Astrocyte of the cerebellum (primary cell): ENCODE results near the gene PIK3R6.
"Not testable (repeated sequence)": the region's sequence is repeated elsewhere in the genome, so short reads cannot be mapped to it uniquely, and the experiment has no call there.

Experiments used
- DNase-seq: peaks from one replicate; pipeline ENCODE4 v3.0.0-alpha.2; 2011; ENCODE audit warnings: low read depth
- H3K4me3 ChIP-seq: 2 replicates; pipeline ENCODE4 v1.5.1; 2011; ENCODE audit warnings: mild to moderate bottlenecking, low read depth, low read length, moderate library complexity
- CTCF ChIP-seq: IDR thresholded peaks from 2 replicates; pipeline ENCODE4 v1.5.1; 2012; ENCODE audit warnings: low read length, low read depth, moderate library complexity, mild to moderate bottlenecking; ENCODE audit errors: missing control alignments
- in situ Hi-C: cut with HindIII; loops from 2 replicates; pipeline ENCODE4 v1.10.0; 2017; ENCODE audit warnings: low sequenced_read_pairs

PIK3R6 gene

GRCh38 chr17:8861495-8862181 lies 5.8 kb downstream of the PIK3R6 start:
- no peak overlapping the region for H3K4me3 ChIP-seq
- in situ Hi-C loops, result no loop called here
- no peak for TF ChIP-seq CTCF
- DNase-seq, result no peak

GRCh38 chr17:8859804-8860430 lies 7.6 kb downstream of the PIK3R6 start:
- no peak overlapping the region for H3K4me3 ChIP-seq
- no peak for DNase-seq
- in situ Hi-C loops, result no loop called here
- TF ChIP-seq CTCF, result no peak

- in situ Hi-C loops, result no loop called here
- no peak overlapping the region for H3K4me3 ChIP-seq
- DNase-seq, result no peak
- no peak for TF ChIP-seq CTCF
Measured at GRCh38 chr17:8859027-8859803, 8.3 kb downstream of the PIK3R6 start.

- no peak for TF ChIP-seq CTCF
- H3K4me3 ChIP-seq, result no peak overlapping the region
- in situ Hi-C loops, result no loop called here
- DNase-seq, result no peak
Measured at GRCh38 chr17:8857919-8858318, 9.6 kb downstream of the PIK3R6 start.

- DNase-seq, result no peak
- no peak for TF ChIP-seq CTCF
- in situ Hi-C loops, result no loop called here
Measured at GRCh38 chr17:8856869-8857575, 10.5 kb downstream of the PIK3R6 start.

GRCh38 chr17:8856205-8856603 lies 11.3 kb downstream of the PIK3R6 start:
- in situ Hi-C loops, result not testable (repeated sequence)

More at GRCh38 chr17:8856869-8857575, 10.5 kb downstream of the PIK3R6 start:
- no peak overlapping the region for H3K4me3 ChIP-seq

More at GRCh38 chr17:8856205-8856603, 11.3 kb downstream of the PIK3R6 start:
- not testable (repeated sequence) for DNase-seq, H3K4me3 ChIP-seq
